Measurements from ENCODE around the gene OBI1. TPM values are rescaled to one million over a fixed set of nuclear protein-coding genes. Genes with fewer than 3 reads are reported as not detected.

The OBI1 gene
- total RNA-seq, 1 experiment from 2014 or later = 14.0 TPM

- Histone ChIP-seq H3K36me3 (ENCODE audit: control insufficient read depth in 1 of 2, insufficient read depth in 2 of 2, low read length in 2 of 2) (no peaks in the 10 kb centered on the region), H3K79me2 (ENCODE audit: insufficient read depth, low read length) (no peaks in the 10 kb centered on the region), H3K4me3 (replicated peaks in 1 of 2; ENCODE audit: low read depth in 1 of 2, low read length in 2 of 2) (no peak overlapping the region), H3K27ac (ENCODE audit: low read depth, low read length) (no peak overlapping the region), H3K27me3 (ENCODE audit: insufficient read depth, low read length) (0 out of 2 replicates have a peak, but pooled peaks cover 6% of the 10 kb centered on the region), H3K4me1 (ENCODE audit: control insufficient read depth in 1 of 2, insufficient read depth in 2 of 2, low read length in 2 of 2) (no peaks in the 10 kb centered on the region), H2AFZ (ENCODE audit: low read depth, low read length, poor library complexity, severe bottlenecking) (no peak overlapping the region), H3K9me2 (ENCODE audit: insufficient read depth) (no peaks in the 10 kb centered on the region), H3K9me3 (ENCODE audit: control insufficient read depth in 1 of 2, insufficient read depth in 1 of 2, low read depth in 1 of 2, low read length in 2 of 2) (no peaks in the 10 kb centered on the region), H4K20me1 (ENCODE audit: insufficient read depth) (no peaks in the 10 kb centered on the region), H3K9ac (ENCODE audit: low read length) (no peak overlapping the region), H3K4me2 (ENCODE audit: low read length) (no peak overlapping the region)
- DNase-seq (ENCODE audit: low read depth, low spot score) (no peak), ATAC-seq (no peak)
- TF ChIP-seq ZFX (IDR thresholded peaks at IDR 0.05) = no peak
- TF ChIP-seq EGR1 (IDR thresholded peaks at IDR 0.05; ENCODE audit: low read depth) = no peak
- no peak for TF ChIP-seq CBX3 (IDR thresholded peaks at IDR 0.05; ENCODE audit: low read depth)
- TF ChIP-seq FOSL1 (IDR thresholded peaks at IDR 0.05; ENCODE audit: low read depth) = no peak
- TF ChIP-seq CEBPB (IDR thresholded peaks at IDR 0.05; ENCODE audit: low read depth) = no peak
- TF ChIP-seq ZNF274 (IDR thresholded peaks at IDR 0.05; ENCODE audit: low read depth, low read length) = no peak
- TF ChIP-seq REST (IDR thresholded peaks at IDR 0.05; ENCODE audit: low read depth) = no peak
- ChIA-PET RAD21 (ENCODE audit: low non-redundant PET in 1 of 2, low total read pairs in 2 of 2, uncharacterized antibody in 2 of 2, unreplicated experiment in 2 of 2) (no interaction called here), CTCF (no interaction called here), POLR2A (no interaction called here)
- intact Hi-C loops (cut with micrococcal nuclease) = no loop called here
- BruUV-seq (replicated peaks) = no TSS peak
Observed at GRCh38 chr13:78609464-78610205, 49.3 kb downstream of the OBI1 start.
